Activated naive CD8-positive, alpha-beta T cell (primary cell): ENCODE results near the gene FAM72A.
"Not testable (repeated sequence)": the region's sequence is repeated elsewhere in the genome, so short reads cannot be mapped to it uniquely, and the experiment has no call there.

Source experiments
- H3K27ac Mint-ChIP-seq: one replicate; pipeline ENCODE4 v1.8.0; 2021; ENCODE audit warnings: mixed read lengths
- H3K27me3 Mint-ChIP-seq: one replicate; pipeline ENCODE4 v1.8.0; 2021; ENCODE audit warnings: mixed read lengths
- H3K36me3 Mint-ChIP-seq: one replicate; pipeline ENCODE4 v1.8.0; 2021; ENCODE audit warnings: mixed read lengths
- H3K4me1 Mint-ChIP-seq: one replicate; pipeline ENCODE4 v1.8.0; 2021; ENCODE audit warnings: low read depth, mixed read lengths
- H3K4me3 Mint-ChIP-seq: one replicate; pipeline ENCODE4 v1.8.0; 2021; ENCODE audit warnings: mild to moderate bottlenecking, mixed read lengths
- H3K9me3 Mint-ChIP-seq: one replicate; pipeline ENCODE4 v1.8.0; 2021; ENCODE audit warnings: low read depth, mixed read lengths

FAM72A gene

DNA sequence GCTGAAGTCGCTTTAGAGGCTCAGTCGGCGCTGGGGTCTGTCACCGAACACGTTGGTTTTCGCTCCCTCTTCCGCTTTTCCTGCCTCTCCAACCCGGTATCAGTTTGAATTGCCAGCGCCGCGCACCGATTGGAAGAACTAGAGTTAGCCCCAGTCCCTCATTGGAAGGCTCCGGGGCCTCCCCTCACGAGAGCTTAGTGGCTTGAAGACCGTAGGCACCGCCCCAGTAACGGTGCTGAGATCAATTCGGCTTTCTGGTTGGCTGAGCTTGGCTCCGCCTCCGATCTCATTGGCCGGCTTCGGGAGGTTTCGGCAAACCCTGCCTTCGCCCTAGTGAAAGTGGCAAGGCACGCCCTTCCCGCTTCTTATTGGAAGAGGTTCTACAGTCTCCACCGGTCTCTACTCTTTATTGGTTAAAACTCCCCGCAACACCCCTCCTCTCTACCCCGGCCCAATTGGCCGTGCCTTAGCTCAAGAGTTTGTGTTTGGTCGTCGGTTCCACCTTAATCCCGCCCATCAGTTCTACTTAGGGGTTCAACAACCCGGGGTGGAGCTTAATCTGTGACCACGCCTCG, at the start of gene FAM72A:
TSS of gene FAM72A (minus strand) at position 51 of the 575 bp plus-strand sequence. CDS start 814 bp downstream, outside the sequence.
- not testable (repeated sequence) for H3K4me1 Mint-ChIP-seq, H3K36me3 Mint-ChIP-seq, H3K9me3 Mint-ChIP-seq, H3K27ac Mint-ChIP-seq, H3K27me3 Mint-ChIP-seq
- peak within 1 kb of the TSS; percentile 69 for H3K4me3 Mint-ChIP-seq

DNA sequence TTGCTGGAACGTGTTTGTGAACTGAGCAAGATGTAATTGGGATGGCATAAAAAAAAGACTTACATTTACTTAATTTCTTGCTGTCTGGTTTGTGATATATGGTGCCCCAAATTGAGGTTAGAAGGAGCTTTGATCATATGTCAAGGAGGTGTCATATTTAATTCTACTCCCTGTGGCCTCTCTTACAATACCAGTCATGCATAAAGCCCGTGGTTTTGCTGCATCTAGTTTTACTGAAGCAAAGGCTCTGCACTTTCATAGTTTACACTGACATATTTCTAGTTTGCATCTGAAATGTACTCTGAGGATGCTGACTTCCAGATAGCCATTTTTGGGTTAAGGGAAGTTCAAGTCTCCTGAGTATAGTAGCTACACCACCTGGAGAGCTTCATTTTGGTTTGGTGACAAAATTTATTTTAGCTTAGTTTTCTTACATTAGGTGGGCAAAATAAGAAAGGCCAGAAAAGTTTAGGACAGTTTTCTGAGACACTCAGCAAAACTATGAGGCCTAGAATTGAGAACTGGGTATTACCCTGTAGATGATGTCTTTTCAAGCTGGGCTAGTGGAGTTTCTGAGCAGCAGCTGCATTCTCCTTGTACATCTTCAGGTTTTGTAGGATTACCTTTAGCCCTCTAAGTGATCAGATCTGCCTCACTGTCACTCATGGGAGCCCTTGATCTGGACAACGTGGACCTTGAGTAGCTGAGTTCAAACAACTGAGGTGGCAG, 48.5 kb upstream of the FAM72A start:
- H3K4me1 Mint-ChIP-seq, H3K27ac Mint-ChIP-seq, H3K36me3 Mint-ChIP-seq, H3K9me3 Mint-ChIP-seq, H3K4me3 Mint-ChIP-seq, H3K27me3 Mint-ChIP-seq: not testable (repeated sequence)

DNA sequence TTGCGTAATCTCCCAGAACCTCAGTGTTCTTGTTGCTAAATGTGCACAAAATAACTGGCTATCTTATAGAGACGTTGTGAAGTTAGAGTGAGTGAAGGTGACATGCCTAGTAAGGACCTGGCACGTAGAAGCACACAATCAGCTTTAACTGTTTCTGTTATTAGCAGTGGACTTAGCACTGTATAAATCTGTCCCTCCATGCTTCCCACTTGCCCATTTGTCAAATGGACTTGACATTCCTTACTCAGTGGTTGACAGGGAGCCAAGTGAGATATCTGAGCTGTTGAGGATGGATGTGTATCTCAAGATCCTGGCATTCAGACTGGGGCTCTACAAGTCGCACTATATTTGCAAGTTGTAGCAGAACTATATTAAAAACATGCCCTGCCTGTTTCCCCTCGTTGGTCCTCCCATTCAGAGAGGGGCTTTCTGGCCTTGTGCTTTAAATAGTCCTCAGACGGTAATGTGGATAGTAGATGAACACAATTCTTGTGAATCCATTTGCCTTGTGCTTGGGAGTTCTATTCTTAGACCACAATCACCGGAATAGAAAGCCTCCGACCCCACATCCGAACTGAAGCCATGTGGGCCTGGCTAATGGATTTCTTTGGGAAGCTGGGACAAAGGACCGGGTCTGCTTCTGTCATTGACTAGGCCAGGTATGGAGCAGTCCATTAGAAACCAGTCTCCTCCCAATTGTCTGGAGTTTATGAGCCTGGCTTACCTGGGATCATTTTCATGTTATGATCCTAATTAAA, 43.7 kb upstream of the FAM72A start:
- not testable (repeated sequence) for H3K36me3 Mint-ChIP-seq, H3K27ac Mint-ChIP-seq, H3K9me3 Mint-ChIP-seq, H3K4me1 Mint-ChIP-seq, H3K27me3 Mint-ChIP-seq, H3K4me3 Mint-ChIP-seq

DNA sequence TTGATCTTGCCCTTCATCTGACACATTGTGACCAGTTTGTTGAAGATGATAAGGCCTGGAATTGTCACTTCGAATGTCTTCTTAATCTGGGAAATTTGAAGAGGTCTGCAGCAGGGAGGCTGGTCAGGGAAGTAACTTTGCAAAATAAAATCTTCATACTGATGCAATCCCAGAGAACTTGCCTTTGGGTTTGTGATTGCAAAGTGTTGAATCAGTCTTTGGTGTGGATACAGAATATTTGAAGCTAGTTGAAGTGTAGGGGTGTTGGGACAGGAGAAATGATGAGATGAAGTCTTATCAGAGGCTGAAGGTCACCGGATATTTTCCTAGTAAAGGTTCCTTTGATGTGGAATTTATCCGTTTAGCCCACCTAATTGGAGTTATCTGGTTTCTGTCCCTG, 42.8 kb upstream of the FAM72A start:
- H3K36me3 Mint-ChIP-seq, H3K4me3 Mint-ChIP-seq, H3K9me3 Mint-ChIP-seq, H3K4me1 Mint-ChIP-seq, H3K27ac Mint-ChIP-seq, H3K27me3 Mint-ChIP-seq: not testable (repeated sequence)

DNA sequence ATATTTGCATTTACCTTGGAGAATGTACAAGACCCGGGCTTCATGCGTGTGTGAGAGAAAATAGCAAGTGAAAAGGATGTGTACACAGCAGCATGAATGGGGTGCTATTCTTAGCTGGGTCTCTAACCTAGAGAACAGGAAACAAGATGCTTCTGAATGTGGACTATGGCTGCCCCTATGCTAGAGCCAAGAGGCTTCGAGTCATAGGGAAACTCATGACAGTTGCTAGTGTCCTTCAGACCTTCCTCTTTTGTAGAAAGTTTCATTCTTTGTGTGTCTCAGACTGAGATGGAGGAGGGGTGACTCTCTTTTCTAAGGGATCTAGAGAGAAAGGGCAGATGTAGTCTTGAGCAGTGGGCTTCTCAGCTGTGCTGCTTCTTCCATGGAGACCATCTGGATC, 40.7 kb upstream of the FAM72A start:
- H3K9me3 Mint-ChIP-seq, H3K4me1 Mint-ChIP-seq, H3K27me3 Mint-ChIP-seq, H3K27ac Mint-ChIP-seq, H3K36me3 Mint-ChIP-seq, H3K4me3 Mint-ChIP-seq: not testable (repeated sequence)

DNA sequence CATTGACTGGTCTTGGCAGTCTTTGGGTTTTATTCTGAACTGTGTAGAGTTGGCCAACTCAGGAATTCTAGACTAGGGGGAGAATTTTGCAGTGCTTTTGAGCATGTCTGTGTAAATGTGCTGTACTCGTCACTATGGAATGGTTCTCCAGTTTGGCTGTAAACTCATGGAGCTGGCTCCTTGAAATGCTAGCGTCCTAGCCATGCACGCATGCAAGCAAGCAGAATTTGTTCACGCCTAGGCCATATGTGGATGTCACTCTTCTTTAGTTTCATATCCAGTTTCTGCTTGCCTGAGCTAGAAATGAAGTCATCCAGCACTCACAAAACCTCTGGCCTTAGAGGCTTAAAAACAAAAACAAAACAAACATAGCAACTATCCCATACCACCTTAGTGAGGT, 37.6 kb upstream of the FAM72A start:
- not testable (repeated sequence) for H3K27me3 Mint-ChIP-seq, H3K4me3 Mint-ChIP-seq, H3K27ac Mint-ChIP-seq, H3K9me3 Mint-ChIP-seq, H3K4me1 Mint-ChIP-seq, H3K36me3 Mint-ChIP-seq

DNA sequence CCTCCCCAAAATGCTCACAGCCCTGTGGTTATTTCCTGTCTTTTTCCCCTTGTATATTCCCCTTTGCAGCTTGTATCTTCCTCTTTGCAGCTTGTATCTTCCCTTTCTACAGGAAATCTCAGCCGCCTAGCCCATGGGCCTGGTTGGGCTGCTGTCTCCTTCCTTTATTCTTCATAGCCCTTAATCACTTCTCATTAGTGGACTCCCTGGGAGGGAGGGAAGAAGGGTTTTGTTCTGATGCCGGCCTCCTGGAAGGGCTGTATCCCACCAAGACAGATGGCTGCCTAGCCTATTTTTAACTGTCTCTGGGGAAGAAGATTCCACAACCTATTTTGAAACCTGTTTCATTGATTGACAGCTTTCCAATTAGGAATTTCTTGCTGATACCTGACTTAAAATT, 32.6 kb upstream of the FAM72A start:
- not testable (repeated sequence) for H3K4me1 Mint-ChIP-seq, H3K9me3 Mint-ChIP-seq, H3K36me3 Mint-ChIP-seq, H3K27me3 Mint-ChIP-seq, H3K27ac Mint-ChIP-seq, H3K4me3 Mint-ChIP-seq

DNA sequence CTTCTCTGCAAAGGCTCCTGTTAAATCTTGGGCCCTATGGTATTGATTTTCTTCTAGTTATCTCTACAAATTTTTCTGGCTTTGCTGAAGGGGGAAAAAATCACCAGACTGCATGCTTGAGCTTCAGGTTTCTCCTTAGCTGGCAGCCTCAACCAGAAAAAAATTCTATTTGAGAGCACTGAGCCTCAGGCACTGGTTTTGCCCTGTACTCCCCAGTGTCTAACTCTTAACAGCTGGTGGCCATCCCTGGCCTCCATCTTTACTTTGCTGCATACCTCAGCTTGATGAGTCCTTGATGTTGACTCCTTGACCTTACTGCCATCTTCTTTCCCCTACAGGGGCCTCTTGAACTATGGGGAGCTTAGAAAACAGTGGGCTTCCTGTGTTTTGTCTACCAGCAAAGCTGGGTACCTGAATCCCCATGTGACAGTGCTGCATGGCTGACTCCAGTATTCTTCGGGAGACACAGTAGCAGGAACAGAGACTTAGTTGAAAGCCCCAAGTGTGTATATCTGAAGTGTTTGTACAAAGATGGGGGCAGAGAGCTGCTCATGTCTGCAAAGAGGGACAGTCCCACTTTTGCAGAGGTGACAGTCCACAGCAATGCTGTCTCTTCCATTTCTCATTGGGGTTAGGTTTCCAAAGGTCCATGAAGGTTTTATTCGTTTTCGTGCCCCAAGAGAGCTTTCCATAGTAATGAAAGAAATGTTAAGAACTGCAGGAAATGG, 31.7 kb upstream of the FAM72A start:
- not testable (repeated sequence) for H3K4me3 Mint-ChIP-seq, H3K27ac Mint-ChIP-seq, H3K4me1 Mint-ChIP-seq, H3K27me3 Mint-ChIP-seq, H3K9me3 Mint-ChIP-seq, H3K36me3 Mint-ChIP-seq

DNA sequence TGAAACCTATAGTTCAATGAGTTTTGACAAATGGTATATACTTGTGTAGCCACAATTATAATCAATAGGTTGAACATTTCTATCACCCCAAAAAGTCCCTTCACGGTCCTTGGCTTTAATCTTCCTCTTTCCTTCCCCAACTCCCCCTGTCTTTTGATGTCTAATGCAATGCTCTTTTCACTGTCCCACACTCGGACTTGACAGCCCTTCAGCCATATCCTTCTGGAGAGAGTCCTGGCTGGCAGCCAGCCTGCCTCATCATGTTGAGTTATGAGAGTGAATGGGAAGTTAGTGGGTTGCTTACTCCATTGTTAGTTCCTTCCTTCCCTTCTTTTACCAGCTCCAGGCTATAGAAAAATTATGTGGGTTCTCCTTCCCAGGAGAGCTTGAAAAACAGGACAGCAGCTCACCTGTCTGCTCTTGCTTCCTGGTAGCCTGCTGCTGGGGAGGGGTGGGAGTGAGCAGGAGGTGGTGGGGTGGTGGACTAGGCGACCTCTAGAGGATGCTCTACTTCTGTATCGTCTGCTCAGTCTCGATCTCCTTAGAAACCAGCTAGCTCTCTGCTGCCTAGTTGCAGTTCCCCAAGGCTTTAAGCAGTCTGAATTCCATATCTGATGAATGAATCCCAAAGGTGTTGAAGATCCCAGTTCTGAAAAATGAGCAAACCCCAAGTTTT, 30.5 kb upstream of the FAM72A start:
- not testable (repeated sequence) for H3K27ac Mint-ChIP-seq, H3K4me1 Mint-ChIP-seq, H3K27me3 Mint-ChIP-seq, H3K4me3 Mint-ChIP-seq, H3K9me3 Mint-ChIP-seq, H3K36me3 Mint-ChIP-seq

DNA sequence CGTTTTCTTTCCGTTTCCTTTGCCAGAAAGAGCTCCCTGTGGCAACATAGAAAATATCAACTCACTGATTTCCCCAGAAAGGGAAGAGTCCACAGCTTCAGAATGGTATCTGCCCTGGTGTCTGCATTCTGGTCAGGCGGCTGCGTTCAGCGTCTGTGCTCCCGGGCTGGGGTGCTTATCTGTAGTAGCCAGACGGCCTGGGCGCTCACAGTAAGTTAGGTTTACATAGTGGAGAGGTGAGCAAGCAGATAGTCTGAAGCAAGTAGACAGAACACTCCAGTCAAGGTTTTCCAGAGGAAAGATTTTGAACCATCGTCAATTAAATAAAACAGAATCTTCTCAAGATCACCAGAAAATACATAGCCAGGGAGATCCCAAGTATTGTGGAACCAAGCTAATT, 29.4 kb upstream of the FAM72A start:
- H3K27ac Mint-ChIP-seq, H3K4me3 Mint-ChIP-seq, H3K4me1 Mint-ChIP-seq, H3K36me3 Mint-ChIP-seq, H3K27me3 Mint-ChIP-seq, H3K9me3 Mint-ChIP-seq: not testable (repeated sequence)

DNA sequence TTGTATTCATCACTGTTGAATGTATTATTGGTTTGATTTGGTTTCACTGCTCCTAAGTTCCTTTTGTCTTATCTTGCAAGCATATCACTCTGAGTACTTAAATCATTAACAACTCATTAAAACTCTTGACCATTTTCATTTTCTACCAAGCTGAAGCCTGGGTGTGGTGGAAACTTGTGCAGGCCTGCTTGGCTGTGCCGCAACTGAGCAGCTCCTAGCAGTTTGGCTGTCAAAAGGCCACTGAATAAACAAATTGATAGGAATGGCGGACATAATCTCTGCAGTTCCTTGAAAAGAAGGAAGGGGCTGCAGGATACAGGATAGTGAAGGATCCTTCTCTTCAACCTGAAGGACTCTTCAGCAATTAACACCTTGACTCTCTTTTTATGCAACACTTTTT, 26.6 kb upstream of the FAM72A start:
- not testable (repeated sequence) for H3K9me3 Mint-ChIP-seq, H3K27me3 Mint-ChIP-seq, H3K36me3 Mint-ChIP-seq, H3K4me3 Mint-ChIP-seq, H3K27ac Mint-ChIP-seq, H3K4me1 Mint-ChIP-seq

DNA sequence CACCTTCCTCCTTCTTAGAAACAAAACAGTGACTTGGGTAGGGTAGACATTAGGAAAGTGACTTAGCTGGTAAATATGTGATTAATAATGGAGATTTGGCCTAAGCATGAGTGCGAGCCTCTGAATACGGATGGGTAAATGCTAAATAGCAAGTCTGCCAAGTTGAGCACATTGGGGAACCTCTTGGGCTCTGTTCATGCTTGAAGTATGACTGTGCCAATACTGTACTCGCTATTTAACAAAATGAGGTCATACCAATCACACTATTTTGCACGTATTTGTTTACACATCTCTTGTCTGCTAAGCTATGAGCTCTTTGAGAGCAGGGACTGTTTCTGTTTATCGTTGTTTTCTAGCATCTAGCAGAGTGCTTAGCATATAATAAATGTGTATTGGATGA, 24.2 kb upstream of the FAM72A start:
- not testable (repeated sequence) for H3K27ac Mint-ChIP-seq, H3K27me3 Mint-ChIP-seq, H3K4me1 Mint-ChIP-seq, H3K4me3 Mint-ChIP-seq, H3K36me3 Mint-ChIP-seq, H3K9me3 Mint-ChIP-seq

DNA sequence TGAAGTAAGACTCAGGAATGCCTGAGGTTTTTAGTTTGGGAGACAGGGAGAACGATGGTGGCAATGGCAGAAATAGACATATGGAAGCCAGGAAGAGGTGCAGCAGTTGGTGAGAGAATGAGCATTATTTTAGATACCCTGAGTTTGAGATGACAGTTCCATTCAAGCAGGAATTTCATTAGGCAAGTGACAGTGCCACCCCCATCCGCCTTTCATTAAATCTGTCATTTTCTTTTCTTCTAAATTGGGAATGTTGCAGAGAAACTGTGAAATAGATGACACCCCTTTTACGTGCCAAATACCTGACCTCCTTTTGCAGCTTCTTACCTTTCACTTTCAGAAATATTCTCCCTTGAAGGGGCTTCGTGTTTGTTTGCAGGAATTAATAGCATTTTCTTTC, 22.7 kb upstream of the FAM72A start:
- not testable (repeated sequence) for H3K9me3 Mint-ChIP-seq, H3K27me3 Mint-ChIP-seq, H3K36me3 Mint-ChIP-seq, H3K4me3 Mint-ChIP-seq, H3K4me1 Mint-ChIP-seq, H3K27ac Mint-ChIP-seq

DNA sequence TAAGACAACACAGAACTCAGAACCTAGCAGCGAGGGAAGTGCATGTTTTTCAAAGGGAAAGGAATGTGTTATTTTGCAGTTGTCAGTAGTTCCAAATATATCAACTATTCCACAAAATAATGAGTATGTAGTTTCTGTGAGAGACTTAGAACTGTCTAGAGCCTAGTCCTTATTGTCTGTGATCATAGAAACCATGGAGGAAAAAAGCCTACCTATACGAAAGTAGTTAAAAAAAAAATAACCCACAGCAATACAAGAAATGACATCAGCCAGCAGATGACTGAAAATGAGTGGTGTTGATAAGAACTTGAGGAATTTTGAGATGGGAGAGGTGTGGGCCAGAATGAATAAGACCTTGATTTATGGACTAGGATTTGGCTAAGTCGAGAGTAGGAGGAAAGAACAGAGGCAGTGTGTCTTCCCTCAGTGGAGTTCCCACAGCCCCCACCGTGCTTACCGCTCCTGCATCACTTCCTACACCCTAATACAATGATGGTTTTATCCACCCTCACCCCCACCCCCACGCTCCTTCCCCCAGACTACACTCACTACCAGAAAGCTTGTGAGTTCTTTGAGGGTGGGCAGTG, 21.6 kb upstream of the FAM72A start:
- not testable (repeated sequence) for H3K4me1 Mint-ChIP-seq, H3K27me3 Mint-ChIP-seq, H3K36me3 Mint-ChIP-seq, H3K4me3 Mint-ChIP-seq, H3K9me3 Mint-ChIP-seq, H3K27ac Mint-ChIP-seq

DNA sequence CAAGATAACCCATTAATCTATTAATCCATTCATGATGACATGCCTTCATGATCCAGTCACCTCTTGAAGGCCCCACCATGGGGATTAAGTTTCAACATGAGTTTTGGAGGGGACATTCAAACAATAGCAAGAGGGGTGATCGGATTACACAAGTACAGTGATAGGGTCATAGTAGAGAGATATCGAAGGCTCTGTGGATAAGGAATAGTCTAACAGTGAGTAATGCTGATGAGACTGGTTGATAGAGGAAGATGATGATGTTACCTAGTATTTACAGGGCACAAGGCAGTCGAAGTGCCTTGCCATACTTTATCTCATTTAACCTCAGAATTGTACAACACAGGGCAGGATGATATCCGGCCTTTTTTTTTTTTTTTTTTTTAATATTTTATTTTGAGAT, 18.9 kb upstream of the FAM72A start:
- not testable (repeated sequence) for H3K9me3 Mint-ChIP-seq, H3K27ac Mint-ChIP-seq, H3K36me3 Mint-ChIP-seq, H3K27me3 Mint-ChIP-seq, H3K4me1 Mint-ChIP-seq, H3K4me3 Mint-ChIP-seq
